Endothelial cell of umbilical vein (primary cell): Measurements from ENCODE around the gene MCTP2. TPM values are rescaled to one million over a fixed set of nuclear protein-coding genes. Genes with fewer than 3 reads are reported as not detected.

ENCODE experiments used
- BruUV-seq: library from RNA; stranded (reverse); fragments of 400-500 nt; replicated peaks from 2 replicates; lab custom pipeline; 2021; lab: Mats Ljungman, UMichigan
- CTCF ChIA-PET: fragments of 300-600, 350-600 bp; sonication (Branson Sonifier 250); formaldehyde crosslinking; loops from one replicate; lab custom pipeline; 2021; ENCODE audit warnings: antibody characterized with exemption, inconsistent platforms; lab: Charles Lee
- POLR2A ChIA-PET: fragments of 300-600, 350-600 bp; sonication (Branson Sonifier 250); formaldehyde crosslinking; loops from one replicate; lab custom pipeline; 2021; ENCODE audit warnings: antibody characterized with exemption, inconsistent platforms; lab: Charles Lee
- DNase-seq: peaks from one replicate; pipeline ENCODE4 v3.0.0-alpha.2; 2011; ENCODE audit warnings: low read depth, low spot score
- FAIRE-seq: peaks from 2 replicates; lab custom pipeline; 2011; peaks lifted over from hg19 to GRCh38; lab: Jason Lieb, UNC
- H2AFZ ChIP-seq: 2 replicates; pipeline ENCODE4 v1.6.0; 2012; ENCODE audit warnings: low read depth, low read length, control low read depth, inconsistent platforms
- H3K27ac ChIP-seq: 2 replicates; pipeline ENCODE4 v1.5.1; 2011; ENCODE audit warnings: low read depth, mild to moderate bottlenecking, control low read depth, low read length, moderate library complexity; ENCODE audit not compliant: insufficient read depth
- H3K27me3 ChIP-seq, 2 experiments: 2 replicates each; pipeline versions ENCODE4 v1.6.0 to v1.6.1; 2011; ENCODE audit warnings: low read length in 2 of 2, mixed read lengths in 1 of 2; ENCODE audit not compliant: control insufficient read depth in 2 of 2, insufficient read depth in 2 of 2
- H3K36me3 ChIP-seq, 2 experiments: 2 replicates in 1 of 2; 3 replicates in 1 of 2; pipeline ENCODE4 v1.5.1; 2011; ENCODE audit warnings: low read length in 2 of 2, mild to moderate bottlenecking in 1 of 2, moderate library complexity in 1 of 2; ENCODE audit not compliant: control insufficient read depth in 2 of 2, insufficient read depth in 2 of 2; ENCODE audit errors: extremely low read depth in 1 of 2
- H3K4me1 ChIP-seq: 3 replicates; pipeline ENCODE4 v1.5.1; 2011; ENCODE audit warnings: mild to moderate bottlenecking, low read length; ENCODE audit not compliant: control insufficient read depth, insufficient read depth; ENCODE audit errors: extremely low read depth
- H3K4me2 ChIP-seq: 2 replicates; pipeline ENCODE4 v1.6.1; 2011; ENCODE audit warnings: low read length, control low read depth, mixed read lengths; ENCODE audit not compliant: insufficient read depth
- H3K4me3 ChIP-seq, 3 experiments: fragments of 200-600 bp in 1 of 3; sonication (generic), shearing (Covaris generic) in 1 of 3; replicated peaks in 1 of 3; 2 replicates each; pipeline ENCODE4 v1.5.1; 2011 to 2016; ENCODE audit warnings: control low read depth in 3 of 3, low read length in 3 of 3, mild to moderate bottlenecking in 2 of 3, inconsistent platforms in 1 of 3, low read depth in 1 of 3, moderate library complexity in 1 of 3; ENCODE audit not compliant: insufficient read depth in 1 of 3
- H3K79me2 ChIP-seq: 2 replicates; pipeline ENCODE4 v1.6.0; 2012; ENCODE audit warnings: low read length, inconsistent platforms; ENCODE audit not compliant: control insufficient read depth, insufficient read depth
- H3K9ac ChIP-seq: replicated peaks from 2 replicates; pipeline ENCODE3; 2011; ENCODE audit warnings: low read length, control low read depth; ENCODE audit not compliant: insufficient read depth; ENCODE audit errors: extremely low read depth
- H3K9me1 ChIP-seq: replicated peaks from 3 replicates; pipeline ENCODE4 v1.6.0; 2011; ENCODE audit warnings: mild to moderate bottlenecking, low read length; ENCODE audit not compliant: control insufficient read depth, insufficient read depth; ENCODE audit errors: extremely low read depth
- H3K9me3 ChIP-seq: replicated peaks from 2 replicates; pipeline ENCODE4 v1.5.1; 2012; ENCODE audit warnings: low read length, inconsistent platforms; ENCODE audit not compliant: control insufficient read depth, insufficient read depth
- H4K20me1 ChIP-seq: replicated peaks from 2 replicates; pipeline ENCODE3; 2011; ENCODE audit warnings: mild to moderate bottlenecking, low read length; ENCODE audit not compliant: control insufficient read depth, insufficient read depth; ENCODE audit errors: extremely low read depth
- EZH2 ChIP-seq: IDR thresholded peaks from 2 replicates; pipeline ENCODE4 v1.6.1; 2012; ENCODE audit warnings: borderline replicate concordance, low read depth, mild to moderate bottlenecking, moderate library complexity, low read length, inconsistent platforms; ENCODE audit not compliant: severe bottlenecking
- FOS ChIP-seq: IDR thresholded peaks from 2 replicates; pipeline ENCODE4 v1.6.1; 2011; ENCODE audit warnings: mild to moderate bottlenecking, low read length, moderate library complexity, borderline replicate concordance; ENCODE audit not compliant: insufficient read depth
- GATA2 ChIP-seq: IDR thresholded peaks from 2 replicates; pipeline ENCODE4 v1.7.0; 2011; ENCODE audit warnings: low read depth, mild to moderate bottlenecking, moderate library complexity, mixed read lengths, low read length; ENCODE audit not compliant: insufficient read length, insufficient read depth
- JUN ChIP-seq: IDR thresholded peaks from 2 replicates; pipeline ENCODE4 v1.6.1; 2011; ENCODE audit warnings: borderline replicate concordance, low read depth; ENCODE audit not compliant: insufficient read length, insufficient read depth
- MAX ChIP-seq: IDR thresholded peaks from 2 replicates; pipeline ENCODE4 v1.6.1; 2011; ENCODE audit not compliant: insufficient read depth, insufficient read length
- MYC ChIP-seq: IDR thresholded peaks from one replicate; pipeline ENCODE4 v1.6.1; 2011; ENCODE audit warnings: mild to moderate bottlenecking, low read depth, low read length
- POLR2A ChIP-seq: IDR thresholded peaks from 2 replicates; pipeline ENCODE4 v1.6.1; 2012; ENCODE audit warnings: low read depth, mild to moderate bottlenecking, control low read depth, low read length
- POLR2AphosphoS5 ChIP-seq: IDR thresholded peaks from 2 replicates; pipeline ENCODE4 v1.6.1; 2012; ENCODE audit warnings: low read depth, mild to moderate bottlenecking, control low read depth, low read length, moderate library complexity; ENCODE audit not compliant: insufficient read depth
- dilution Hi-C: fragments of 300-500 bp; cut with MboI; formaldehyde crosslinking; loops from one replicate; pipeline ENCODE4 v1.15.0; 2019; ENCODE audit warnings: low sequenced_read_pairs; ENCODE audit not compliant: extremely low pct_ligation_motif_present
- intact Hi-C: fragments of 100-400 bp; cut with micrococcal nuclease; formaldehyde crosslinking; loops from one replicate; pipeline ENCODE4 v1.10.0; 2022
- polyA plus RNA-seq, 4 experiments: library from polyadenylated mRNA; depleted of rRNA in 3 of 4; stranded (reverse) in 3 of 4; unstranded in 1 of 4; fragments of >200 nt; gene quantifications; 2 replicates each; pipeline versions ENCODE4 v1.2.1 to v1.2.3, GENCODE V29; 2011 to 2012; ENCODE audit warnings: missing spikeins in 1 of 4
- total RNA-seq: library from RNA; stranded (reverse); gene quantifications from 2 replicates; pipeline ENCODE4 v1.2.3, GENCODE V29; 2021
- TF ChIP-seq, protein P1 (sequence below), 2 donors: IDR thresholded peaks; 1 replicate in 1 of 2; 2 replicates in 1 of 2; pipeline ENCODE4 v1.5.1; 2011; ENCODE audit warnings: low read length in 2 of 2, mild to moderate bottlenecking in 2 of 2, moderate library complexity in 2 of 2, control low read depth in 1 of 2, inconsistent platforms in 1 of 2, low read depth in 1 of 2; ENCODE audit not compliant: insufficient read depth in 1 of 2; ENCODE audit errors: extremely low read depth in 1 of 2

The MCTP2 gene
- total and polyA plus RNA-seq, 2 donors (not counting 3 experiments of a cell fraction or from before 2014, with no cell fraction given): 0.01 to 0.75 TPM

GRCh38 chr15:94235646-94236045 is 4.3 kb downstream of the MCTP2 start:
- ChIA-PET CTCF (no interaction called here), POLR2A (no interaction called here)
- no peaks in the 10 kb centered on the region for H3K36me3 ChIP-seq
- no peak for TF ChIP-seq POLR2AphosphoS5
- no peak for FAIRE-seq
- H3K79me2 ChIP-seq: no peaks in the 10 kb centered on the region
- H3K9ac ChIP-seq: no peak overlapping the region
- no peaks in the 10 kb centered on the region for H3K9me3 ChIP-seq
- DNase-seq: no peak
- no peak overlapping the region for H3K27ac ChIP-seq
- H3K4me3 ChIP-seq: no peak overlapping the region
- no peaks in the 10 kb centered on the region for H3K4me1 ChIP-seq
- no peaks in the 10 kb centered on the region for H3K9me1 ChIP-seq
- no peak overlapping the region for H2AFZ ChIP-seq
- BruUV-seq: no TSS peak
- H3K27me3 ChIP-seq: peaks cover 0 to 4% of the 10 kb centered on the region in 2 experiments
- no peak overlapping the region for H3K4me2 ChIP-seq
- H4K20me1 ChIP-seq: no peaks in the 10 kb centered on the region
- intact Hi-C loops (no loop called here), dilution Hi-C loops (no loop called here)

- H3K79me2 ChIP-seq: no peaks in the 10 kb centered on the region
- no peaks in the 10 kb centered on the region for H3K36me3 ChIP-seq
- BruUV-seq: no TSS peak
- CTCF ChIA-PET: no interaction called here
- DNase-seq: no peak
- H3K9me3 ChIP-seq: no peaks in the 10 kb centered on the region
- no peak overlapping the region for H3K4me2 ChIP-seq
- intact Hi-C loops: no loop called here
- no peak overlapping the region for H3K4me3 ChIP-seq
- no peaks in the 10 kb centered on the region for H3K4me1 ChIP-seq
- H4K20me1 ChIP-seq: no peaks in the 10 kb centered on the region
- H3K27ac ChIP-seq: no peak overlapping the region
- dilution Hi-C loops: no loop called here
- H2AFZ ChIP-seq: no peak overlapping the region
- no peaks in the 10 kb centered on the region for H3K9me1 ChIP-seq
- peaks cover 0 to 4% of the 10 kb centered on the region in 2 experiments for H3K27me3 ChIP-seq
- POLR2A ChIA-PET: no interaction called here
- H3K9ac ChIP-seq: no peak overlapping the region
- TF ChIP-seq JUN (no peak), EZH2 (no peak), MAX (no peak), MYC (no peak), POLR2AphosphoS5 (no peak), GATA2 (no peak), FOS (no peak), POLR2A (no peak)
- TF ChIP-seq, protein P1, sequence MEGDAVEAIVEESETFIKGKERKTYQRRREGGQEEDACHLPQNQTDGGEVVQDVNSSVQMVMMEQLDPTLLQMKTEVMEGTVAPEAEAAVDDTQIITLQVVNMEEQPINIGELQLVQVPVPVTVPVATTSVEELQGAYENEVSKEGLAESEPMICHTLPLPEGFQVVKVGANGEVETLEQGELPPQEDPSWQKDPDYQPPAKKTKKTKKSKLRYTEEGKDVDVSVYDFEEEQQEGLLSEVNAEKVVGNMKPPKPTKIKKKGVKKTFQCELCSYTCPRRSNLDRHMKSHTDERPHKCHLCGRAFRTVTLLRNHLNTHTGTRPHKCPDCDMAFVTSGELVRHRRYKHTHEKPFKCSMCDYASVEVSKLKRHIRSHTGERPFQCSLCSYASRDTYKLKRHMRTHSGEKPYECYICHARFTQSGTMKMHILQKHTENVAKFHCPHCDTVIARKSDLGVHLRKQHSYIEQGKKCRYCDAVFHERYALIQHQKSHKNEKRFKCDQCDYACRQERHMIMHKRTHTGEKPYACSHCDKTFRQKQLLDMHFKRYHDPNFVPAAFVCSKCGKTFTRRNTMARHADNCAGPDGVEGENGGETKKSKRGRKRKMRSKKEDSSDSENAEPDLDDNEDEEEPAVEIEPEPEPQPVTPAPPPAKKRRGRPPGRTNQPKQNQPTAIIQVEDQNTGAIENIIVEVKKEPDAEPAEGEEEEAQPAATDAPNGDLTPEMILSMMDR (IDR thresholded peaks at IDR 0.05; ENCODE audit: extremely low read depth in 1 of 2, insufficient read depth in 1 of 2, low read depth in 1 of 2, low read length in 2 of 2): no peak
- no peak for FAIRE-seq
These were observed 5.2 kb downstream of the MCTP2 start for GRCh38 chr15:94236608-94237007.
